Measurements from ENCODE around the gene TSPAN10. TPM values are rescaled to one million over a fixed set of nuclear protein-coding genes. Genes with fewer than 3 reads are reported as not detected.

TSPAN10 gene
- total and polyA plus RNA-seq, 9 of the 15 experiments (the other 6 are each of a cell fraction or from before 2014, with no cell fraction given), result 0.05 to 0.31 (median 0.13) TPM; not detected in 1

GRCh38 chr17:81635973-81636504 is 957 bp upstream of the TSPAN10 start (continued):
- TF ChIP-seq ZBTB40 (IDR thresholded peaks at IDR 0.05), result peak; percentile 39; the same call in 1 of the 2 replicates
- no peak for TF ChIP-seq ZBTB40 (CRISPR knock-in tag; IDR thresholded peaks at IDR 0.05)
- no peak for TF ChIP-seq ZNF639 (CRISPR knock-in tag; conservative IDR thresholded peaks at IDR 0.05 in 1 of 2, IDR thresholded peaks at IDR 0.05 in 1 of 2)
- no peak for TF ChIP-seq SPI1 (IDR thresholded peaks at IDR 0.05; ENCODE audit: borderline replicate concordance, low read depth, low read length)
- TF ChIP-seq RERE (CRISPR knock-in tag; IDR thresholded peaks at IDR 0.05; ENCODE audit: borderline replicate concordance), result no peak
- TF ChIP-seq ZNF316 (IDR thresholded peaks at IDR 0.05), result 0 out of 2 replicates have a peak, but pooled peaks have one; percentile 5
- TF ChIP-seq FOXJ3 (CRISPR knock-in tag; IDR thresholded peaks at IDR 0.05), result no peak
- TF ChIP-seq RBM34 (IDR thresholded peaks at IDR 0.05; ENCODE audit: borderline replicate concordance, insufficient read depth, low read length), result no peak
- TF ChIP-seq HDGF (IDR thresholded peaks at IDR 0.05), result no peak
